ENCODE results near the gene BCAS1.
A peak's percentile ranks its signal among the peaks of the same experiment; 100 is the strongest.

The BCAS1 gene

DNA sequence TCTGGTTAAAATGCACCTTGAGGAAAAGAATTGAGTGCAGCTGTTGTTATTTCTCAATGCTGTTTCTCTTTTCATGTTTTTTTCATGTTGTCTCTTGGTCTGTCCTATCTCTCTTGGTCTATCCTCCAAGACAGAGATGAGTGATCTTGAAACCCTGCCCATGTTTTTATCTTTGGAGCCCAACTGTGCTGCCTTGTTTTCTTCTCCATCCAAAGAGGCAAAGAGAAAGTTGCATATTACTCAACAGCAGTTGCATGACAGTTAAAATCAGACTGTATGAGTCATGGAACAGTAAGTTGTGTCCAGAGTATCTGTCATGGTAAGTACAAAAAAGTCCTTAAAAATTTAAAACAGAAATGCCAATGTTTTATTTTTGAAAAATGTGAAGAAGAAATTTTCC is 26.2 kb downstream of the BCAS1 start:
- DNase-seq: no peak

DNA sequence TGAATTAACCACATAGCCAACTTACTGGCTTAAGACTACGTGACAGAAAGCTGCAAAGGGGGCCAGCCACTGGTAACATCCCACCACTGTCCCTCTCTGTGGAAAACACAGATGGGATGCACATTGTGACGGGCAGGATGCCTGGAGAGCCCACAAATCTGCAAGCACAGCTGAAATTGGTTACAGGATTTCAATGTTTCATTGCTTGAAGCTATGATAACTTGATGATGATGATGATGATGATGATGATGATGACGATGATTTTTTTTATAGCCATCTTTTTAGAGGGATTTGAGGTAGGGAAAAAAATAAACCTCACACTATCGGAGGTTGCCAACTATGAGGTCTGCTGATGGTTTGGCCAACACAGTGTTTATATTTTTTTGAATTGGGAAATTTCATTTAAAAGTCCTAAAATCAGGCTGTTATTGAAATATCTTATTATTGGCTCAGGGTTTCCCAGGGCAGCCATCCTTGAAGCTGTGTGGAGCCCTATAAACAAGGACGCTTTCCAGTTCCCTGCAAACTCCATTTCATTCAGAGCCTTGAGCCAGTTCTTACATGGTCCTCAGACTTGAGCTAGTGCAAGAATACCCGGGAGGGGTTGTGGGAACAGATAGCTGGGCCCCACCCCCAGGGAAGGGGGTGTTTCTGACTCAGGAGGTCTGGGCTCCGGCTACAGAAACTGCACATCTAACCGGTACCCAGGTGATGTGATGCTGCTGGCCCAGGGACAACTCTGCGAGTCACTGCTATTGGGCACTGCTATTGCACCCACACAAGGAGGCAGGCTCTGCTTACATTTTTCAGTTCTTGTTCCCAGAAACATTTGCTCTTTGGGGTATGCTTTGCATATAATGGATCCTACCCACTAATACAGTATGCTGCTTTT is 27.1 kb downstream of the BCAS1 start:
- DNase-seq: no peak

DNA sequence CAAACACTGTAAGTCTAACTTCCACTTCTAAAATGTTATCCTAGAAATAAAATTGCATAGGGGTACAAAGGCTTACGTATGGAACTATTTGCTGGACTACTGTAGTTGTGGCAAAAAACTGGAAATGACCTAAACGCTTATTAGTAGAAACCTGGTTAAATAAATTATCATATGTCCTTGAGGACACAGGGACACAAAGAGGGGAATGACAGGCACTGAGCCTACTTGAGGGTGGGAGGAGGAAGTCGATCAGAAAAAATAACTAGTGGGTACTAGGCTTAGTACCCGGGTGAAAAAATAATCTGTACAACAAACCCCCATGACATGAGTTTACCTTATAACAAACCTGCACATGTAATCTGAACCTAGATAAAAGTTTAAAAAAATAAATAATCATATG is 28.4 kb downstream of the BCAS1 start:
- no peak for DNase-seq

DNA sequence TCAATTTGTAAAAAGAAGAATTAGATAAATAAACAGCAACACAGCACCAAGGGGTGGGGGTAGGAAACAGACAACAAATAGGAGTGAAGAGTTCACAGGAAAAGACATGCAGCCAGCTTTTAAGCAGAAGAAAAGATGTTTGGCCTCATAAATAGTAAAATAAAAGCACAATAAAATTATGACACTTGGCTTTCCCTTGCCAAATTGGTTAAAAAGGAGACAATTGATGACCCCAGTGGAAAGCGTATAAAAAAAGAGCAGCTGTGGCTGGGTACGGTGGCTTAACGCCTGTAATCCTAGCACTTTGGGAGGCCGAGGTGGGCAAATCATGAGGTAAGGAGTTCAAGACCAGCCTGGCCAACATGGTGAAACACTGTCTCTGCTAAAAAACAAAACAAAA is 29.1 kb downstream of the BCAS1 start:
- no peak for DNase-seq

DNA sequence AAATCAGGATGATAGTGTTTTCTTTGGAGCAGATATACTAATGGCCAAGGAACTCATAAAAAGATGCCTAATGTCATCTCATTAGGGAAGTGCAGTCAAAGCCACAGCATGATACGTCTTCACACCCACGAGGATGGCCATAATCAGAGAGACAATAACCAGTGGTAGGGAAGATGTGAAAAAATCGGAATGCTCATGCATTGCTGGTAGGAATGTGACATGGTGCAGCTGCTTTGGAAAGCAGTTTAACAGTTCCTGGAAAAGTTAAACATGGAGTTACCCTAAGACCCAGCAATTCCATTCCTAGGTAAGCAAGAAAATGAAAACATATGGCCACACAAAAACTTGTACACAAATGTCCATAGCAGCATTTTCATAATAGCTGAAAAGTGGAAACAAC is 29.9 kb downstream of the BCAS1 start:
- no peak for DNase-seq

DNA sequence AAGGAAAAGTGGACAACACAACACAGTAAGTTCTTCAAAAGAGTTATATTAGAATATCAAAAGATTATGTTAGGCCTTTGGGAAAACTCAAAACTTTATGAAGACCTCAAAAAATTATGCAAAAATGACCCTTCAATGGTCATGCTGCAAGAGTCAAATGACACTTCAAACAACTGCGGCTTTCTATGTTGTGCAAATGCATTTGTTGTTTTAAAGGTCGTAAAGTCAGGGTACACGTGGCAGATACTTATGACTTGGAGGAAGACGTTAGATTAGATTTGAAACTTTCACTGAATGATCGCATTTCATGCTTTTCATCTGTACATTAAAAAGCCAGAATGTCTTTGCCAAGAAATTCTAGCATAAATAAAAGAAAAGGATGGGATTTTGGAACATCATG is 31.4 kb downstream of the BCAS1 start:
- DNase-seq: no peak

DNA sequence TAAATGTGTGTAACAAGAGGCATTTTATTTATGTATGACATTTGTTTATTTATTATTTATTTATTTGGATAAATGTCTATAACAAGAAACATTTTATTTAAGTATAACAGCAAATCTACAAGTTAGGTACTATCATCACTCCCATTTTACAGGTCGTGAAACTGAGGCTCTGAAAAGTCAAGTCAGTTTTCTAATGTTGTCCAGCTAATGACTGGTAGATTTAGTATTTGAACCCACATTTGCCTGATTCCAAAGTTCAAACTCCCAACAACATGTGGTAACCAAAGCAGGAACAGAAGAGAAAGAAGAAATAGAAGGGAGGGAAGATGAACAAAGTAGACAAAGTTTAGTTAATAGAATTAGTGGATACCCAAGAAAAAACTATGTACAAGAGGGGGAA is 32.9 kb downstream of the BCAS1 start:
- DNase-seq: no peak

DNA sequence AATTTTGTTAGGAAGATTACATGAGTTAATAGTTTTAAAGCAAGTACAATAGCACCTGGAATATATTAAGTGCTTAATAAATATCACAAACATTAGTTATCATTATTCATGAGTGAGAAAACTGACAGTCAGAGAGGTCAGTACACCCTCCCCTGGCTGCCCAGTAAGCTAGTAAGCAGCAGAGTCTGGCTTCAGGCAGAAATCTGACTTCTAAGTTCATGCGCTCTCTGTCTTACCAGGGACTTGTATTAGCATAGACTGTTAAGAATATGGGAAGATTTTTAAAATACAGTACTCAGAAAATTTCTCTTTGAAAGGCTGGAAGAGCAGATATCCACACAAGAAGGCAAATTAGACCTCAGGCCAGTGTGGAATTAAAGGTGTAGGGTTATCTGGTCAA is 40.8 kb downstream of the BCAS1 start:
- no peak for DNase-seq

DNA sequence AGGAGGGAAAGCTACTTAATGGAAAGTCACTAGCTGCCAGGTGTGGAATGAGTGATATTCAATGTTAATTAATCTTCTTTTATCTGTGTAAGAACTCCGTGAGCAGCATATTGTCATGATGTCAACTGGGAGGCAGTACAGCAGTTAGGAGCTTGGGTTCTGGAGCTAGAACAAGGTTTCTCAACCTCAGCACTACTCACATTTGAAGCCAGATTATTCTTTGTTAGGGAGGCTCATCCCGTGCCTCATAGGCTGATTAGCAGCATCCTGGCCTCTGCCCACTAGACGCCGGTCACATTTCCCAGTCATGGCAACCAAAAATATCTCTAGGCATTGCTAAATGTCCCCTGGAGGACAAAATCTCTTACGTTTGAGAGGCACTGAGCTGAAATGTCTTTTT is 41.2 kb downstream of the BCAS1 start:
- no peak for DNase-seq

DNA sequence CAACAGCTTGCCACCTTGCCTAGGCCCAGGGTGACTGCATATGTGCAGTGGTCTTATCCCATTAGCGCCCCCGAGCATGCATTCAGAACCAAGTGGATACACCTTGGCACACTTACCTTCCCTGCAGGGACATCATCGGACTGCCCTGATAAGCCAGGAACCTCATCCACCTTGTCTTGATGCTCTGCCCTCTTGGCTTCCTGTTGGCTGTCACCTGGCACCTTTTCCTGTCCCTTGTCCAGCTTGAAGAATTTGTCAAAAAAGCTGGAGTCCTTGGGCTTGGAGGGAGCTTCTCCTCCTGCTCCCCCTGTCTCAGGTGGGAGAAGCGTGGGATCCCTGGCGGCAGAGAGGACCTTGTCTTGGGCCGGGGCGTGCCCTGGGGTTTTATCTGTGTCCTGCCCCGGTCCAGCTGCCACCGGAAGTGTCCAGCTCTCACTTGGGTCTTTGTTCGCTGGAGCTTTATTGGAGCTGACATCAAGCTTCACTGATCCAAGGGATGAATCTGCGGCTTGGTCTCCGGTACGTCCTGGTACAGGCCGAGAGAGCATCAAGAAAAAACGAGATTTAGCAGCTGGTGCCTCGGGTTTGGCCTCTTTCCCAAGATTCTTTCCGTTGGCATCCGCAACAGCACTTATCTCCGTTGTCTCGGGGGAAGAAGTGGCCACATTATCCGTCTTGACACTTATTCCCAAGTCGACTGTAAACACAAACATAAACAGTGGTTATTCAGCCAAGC is 42.0 kb downstream of the BCAS1 start:
- DNase-seq: no peak

DNA sequence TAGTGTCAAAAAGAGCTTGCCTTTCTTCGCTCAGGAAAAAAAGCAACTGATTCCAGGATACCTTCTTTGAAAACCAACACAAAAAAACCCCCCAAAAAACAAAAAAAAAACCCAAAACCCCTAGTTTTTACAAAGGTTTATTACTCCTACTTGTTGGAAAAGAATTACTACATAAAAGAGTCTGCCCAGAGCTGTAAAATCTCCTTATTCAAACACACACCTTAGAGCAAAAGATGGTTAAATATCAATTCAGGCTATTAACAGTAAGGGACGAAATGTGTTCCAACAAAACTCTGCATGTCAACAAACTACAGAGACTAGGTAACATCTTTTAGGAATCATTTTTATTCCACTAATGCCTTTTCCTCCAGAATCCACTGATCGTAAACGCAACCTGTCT is 42.7 kb downstream of the BCAS1 start:
- DNase-seq: no peak

DNA sequence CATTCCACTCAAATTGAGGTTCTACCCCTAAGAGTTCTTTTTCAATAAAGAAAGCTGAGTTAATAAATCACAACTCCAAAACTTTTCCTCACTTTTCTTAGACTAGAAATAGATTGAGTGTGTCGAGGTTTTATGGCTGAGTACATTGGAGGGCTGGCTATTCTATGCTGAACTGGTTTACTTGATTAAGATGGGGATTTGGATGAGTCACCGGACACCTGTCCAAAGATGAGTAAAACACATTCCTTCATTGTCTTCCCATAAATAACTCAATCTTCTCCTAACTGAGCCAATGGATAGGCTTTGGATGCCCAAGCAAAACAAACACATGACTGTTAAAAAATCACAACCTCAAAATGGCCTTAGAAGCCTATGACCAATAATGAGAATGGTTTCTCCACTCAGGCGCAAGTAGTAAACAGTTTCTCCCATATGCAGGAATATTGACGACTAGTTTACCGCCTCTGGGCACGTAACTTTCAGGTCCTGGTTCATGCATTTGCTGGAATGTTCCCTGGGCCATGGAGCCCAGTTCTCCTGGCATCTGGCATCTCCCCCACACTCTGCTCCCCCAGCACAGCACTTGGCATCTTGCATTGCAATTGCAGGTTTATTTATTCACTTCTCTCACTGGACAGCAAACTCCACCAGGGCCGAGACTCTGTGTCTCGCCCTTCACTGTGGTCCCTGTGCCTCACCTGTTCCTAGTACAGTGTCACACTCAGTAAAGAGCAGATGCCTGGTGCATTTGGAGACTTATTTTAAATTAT is 43.9 kb downstream of the BCAS1 start:
- DNase-seq: no peak

DNA sequence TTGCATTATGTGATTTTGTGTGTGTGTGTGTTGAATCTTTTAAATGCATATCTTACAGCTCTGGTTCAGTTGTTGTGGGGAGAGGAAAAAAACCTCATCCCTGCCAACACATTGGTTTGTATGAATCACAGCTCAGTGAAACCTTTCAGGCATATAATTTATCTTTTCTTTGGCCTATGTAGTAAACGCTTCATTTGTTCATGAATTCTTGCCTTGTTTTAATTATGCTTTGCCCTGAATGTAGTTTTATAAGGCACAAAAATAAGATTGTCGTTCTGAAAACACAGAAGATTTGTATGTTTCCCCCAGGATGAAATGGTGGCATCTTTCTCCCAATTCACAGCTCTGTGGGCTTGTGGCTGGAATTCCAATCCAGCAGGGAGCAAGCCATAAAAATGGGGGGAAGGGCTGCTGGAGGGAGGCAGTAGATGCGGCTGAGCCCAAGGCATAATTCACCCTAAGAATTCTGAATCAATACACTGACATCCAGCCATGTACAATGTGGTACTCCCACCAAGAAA is 45.1 kb downstream of the BCAS1 start:
- DNase-seq: no peak

DNA sequence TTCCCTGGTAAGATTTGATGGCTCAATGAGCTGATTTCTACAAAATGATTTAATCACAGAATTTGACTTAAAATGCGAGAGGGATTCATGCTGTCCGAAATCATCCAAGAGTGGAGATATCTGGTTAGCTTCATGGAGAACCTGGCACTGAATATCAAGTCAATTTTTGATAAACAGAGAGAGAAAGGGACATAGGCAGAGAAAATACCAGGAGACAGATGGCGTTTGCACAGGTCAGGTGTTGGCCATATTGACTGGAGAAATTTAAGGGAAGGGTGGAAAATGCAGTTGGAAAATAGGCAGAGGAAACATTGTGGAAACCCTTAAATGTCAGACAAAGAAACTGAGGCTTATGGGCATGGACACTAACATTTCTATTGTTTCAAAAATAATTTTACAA is 47.0 kb downstream of the BCAS1 start:
- DNase-seq: peak; percentile 12 to 19

DNA sequence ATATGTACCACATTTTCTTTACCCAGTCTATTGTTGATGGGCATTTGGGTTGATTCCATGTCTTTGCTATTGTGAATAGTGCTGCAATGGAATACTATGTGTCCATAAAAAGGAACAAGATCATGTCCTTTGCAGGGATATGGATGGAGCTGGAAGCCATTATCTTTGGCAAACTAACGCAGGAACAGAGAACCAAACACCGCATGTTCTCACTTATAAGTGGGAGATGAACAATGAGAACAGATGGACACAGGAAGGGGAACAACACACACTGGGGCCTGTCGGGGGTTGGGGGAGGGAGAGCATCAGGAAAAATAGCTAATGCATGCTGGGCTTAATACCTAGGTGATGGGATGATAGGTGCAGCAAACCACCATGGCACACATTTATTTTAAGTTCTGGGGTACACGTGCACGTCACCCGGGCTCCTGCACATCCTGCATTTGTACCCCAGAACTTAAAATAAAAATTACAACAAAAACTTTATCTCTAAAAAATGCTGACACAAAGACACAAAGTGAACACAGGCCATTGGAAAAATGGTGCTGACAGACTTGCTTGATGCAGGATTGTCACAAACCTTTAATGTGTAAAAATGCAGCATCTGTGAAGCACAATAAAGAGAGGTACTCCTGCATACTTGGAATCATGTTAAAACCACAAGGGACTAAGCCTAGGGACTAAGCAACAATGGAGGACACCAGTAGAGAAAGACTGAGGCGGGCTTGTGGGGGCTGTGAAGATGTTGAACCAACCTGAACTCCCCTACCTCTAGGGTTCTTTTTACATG is 48.8 kb downstream of the BCAS1 start:
- peak; percentile 53 to 69 for DNase-seq

DNA sequence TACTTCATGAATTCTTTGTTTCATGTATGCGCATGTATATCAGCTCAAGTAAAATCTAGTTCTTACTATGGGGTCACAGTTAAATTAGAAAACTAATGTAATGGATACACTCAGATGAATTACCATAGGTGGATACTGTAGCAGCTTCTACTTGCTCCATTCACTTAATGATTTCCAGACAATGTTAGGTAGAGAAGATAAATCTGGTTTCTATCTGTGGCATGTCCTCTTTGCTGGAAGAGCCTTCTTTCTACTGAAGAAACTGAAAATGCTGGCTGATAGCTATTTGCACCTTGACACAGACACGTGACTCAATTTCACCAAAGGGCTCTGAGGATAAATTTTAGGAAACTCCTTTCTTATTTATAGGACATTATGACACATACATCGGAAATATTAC is 49.5 kb downstream of the BCAS1 start:
- DNase-seq: no peak

DNA sequence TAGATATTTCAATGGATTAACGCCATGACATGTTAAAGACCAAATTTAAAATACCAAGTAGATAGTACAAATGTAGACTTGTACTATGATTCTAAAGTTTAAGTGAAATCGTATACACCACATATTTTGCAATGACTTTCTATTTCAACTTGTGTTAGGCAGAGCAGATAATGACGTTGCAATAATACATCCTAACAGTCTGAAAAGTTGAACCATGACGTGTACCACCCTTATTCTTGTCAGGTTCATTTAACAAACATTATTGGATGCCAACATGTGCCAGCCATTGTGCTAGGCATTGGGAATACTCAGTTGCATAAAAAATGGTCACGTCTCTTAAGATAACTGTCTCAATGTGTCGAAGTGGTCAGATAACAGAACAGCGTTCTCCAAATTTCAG is 50.0 kb downstream of the BCAS1 start:
- DNase-seq: no peak

DNA sequence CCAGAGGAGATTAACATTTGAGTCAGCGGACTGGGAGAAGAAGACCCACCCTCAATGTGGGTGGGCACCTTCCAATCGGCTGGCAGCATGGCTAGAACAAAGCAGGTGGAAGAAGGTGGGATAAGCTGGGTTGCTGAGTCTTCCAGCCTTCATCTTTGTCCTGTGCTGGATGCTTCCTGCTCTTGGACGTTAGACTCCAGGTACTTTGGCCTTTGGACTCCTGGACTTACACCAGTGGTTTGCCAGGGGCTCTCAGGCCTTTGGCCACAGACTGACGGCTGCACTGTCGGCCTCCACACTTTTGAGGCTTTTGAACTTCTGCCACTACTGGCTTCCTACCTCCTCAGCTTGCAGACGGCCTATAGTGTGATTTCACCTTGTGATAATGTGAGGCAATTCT is 50.8 kb downstream of the BCAS1 start:
- DNase-seq: no peak

DNA sequence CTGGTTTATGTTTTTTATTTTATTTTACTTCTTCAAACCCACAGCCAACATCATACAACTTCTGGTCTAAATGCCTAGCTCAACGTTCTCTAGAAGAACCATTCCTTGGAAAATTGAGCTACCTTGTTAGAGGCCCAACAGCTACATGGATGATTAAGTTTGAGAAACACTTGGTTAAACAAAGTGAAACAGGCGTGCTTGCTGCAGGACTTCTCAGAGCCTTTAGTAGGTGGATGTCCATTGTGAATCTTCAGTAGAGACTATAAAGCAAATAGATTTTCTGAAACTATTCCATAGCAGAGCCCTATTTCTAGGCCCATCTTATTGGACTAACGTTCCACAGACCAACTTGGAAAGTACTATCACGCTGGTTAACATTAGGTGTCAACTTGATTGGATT is 51.3 kb downstream of the BCAS1 start:
- no peak for DNase-seq

DNA sequence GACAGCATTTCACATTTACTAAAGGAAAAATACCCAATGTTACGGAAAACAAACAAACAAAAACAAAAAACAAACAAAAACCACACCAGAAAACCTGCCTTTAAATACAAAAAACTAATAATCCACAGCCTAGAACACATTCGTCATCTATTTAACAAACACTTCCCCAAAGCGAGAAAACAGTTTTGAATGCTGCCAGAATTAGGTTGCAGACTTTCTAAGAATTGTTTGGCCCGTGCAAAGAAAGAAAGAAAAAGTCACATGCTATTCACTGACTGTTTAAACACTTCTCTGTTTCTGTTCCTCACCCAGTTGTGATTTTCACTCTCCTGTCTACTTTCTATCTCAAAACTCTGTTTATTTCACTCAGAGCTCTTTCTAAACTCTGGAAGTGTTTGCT is 52.5 kb downstream of the BCAS1 start:
- DNase-seq: no peak

DNA sequence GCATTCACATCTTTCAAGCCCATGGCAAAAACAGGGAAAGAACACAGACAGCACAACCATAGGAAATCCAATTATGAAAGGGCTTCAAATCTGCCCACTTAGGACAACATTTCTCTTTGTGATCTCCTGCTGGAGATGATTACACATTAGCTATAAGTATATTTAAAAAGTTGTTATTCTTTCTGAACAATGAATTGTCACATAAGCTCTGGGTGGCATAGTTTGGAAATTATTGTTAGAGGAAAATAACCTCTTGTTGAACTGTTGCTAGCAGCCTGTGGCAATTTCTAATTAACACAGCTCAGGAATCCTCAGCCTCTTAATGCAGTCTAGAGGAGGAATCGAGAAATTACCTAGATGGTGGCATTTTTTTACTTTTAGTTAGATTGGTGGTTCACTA is 54.9 kb downstream of the BCAS1 start:
- DNase-seq: peak in 1 of 2 experiments; percentile 34

DNA sequence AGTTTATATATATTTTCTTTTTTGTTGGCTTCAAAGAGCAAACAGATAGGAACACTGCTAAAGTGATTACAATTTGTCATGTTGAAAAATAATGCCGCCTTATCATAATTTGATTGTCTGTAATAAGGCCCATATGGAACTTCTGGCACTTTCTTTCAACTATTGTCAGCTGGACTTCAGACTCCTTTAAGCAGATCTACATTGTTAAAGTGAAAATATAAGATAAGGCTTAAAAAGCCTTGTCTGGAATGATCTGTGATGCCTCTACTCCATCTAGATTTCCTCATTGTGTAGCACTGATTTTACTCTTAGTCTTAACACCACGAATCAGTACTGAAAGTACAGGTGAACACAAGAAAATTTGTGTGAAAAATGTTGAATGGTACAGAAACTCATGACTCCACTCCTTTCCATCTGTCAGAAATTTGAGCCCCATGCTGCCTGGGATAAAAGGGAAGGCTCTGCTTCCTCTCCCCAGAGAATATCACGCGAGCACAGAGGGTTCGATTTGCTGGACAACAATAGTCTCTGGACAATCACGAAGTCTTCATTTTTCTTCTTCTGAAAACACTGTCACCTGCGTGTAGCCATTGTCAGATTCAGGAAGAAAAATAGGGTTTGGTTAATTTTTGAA is 56.0 kb downstream of the BCAS1 start:
- peak; percentile 48 to 62 for DNase-seq

All from NCI-H524 (cell line).